Ramos (cell line): ENCODE results near the gene H2BK1.

ENCODE experiments used
- in situ Hi-C: fragments of 300-500 bp; cut with MboI; formaldehyde crosslinking; loops from one replicate; pipeline ENCODE4 v1.14.3; 2022; ENCODE audit warnings: low sequenced_read_pairs; ENCODE audit not compliant: unreplicated experiment

H2BK1 gene

DNA sequence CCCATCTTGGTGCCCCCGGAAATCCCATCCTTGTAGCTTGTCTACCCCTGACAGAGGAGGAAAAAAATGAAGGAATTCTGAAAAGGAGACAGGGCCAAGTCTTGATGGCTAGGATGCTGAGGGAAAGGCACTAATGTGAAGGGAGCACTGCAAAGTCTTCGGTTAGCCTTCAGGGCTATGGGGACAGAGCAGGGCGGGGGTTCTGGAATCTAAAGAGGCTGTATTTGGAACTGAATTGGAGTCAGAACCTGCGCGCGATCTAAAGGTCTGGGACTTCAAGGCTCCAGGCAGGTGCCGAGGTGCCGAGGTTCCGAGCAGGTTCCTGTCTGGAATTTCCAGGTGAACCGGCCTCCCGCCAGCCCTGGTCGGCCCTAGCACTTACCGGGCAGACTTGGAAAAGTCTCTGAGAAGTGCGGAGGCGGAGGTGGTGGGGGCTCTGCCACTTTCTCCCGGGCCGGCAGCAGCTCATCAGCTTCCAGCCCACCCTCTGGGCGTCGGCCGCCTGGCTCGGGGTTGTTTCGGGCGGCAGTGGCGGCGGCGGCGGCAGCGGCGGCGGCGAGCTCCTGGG lies 43.6 kb downstream of the H2BK1 start:
- in situ Hi-C loops, result no loop called here

DNA sequence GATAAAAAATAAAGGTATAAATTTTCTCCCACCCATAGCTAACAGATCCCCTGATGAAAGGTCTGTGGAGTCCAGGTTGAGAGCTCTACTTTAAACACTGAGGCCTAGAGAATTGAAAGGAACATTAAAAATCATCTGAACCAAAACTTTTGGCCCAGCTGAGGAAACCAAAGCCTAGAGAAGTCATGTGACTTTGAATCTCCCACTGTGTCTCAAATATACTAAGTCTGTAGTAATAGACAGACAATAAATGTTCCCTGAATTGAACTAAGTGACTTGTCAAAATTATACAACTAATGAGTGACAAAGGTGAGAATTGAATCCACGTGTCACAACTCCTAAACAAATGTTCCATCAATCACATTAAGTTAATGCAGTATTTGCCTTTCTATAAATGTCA lies 48.5 kb downstream of the H2BK1 start:
- in situ Hi-C loops, result no loop called here
